LoVo (cell line): Measurements from ENCODE around the gene RAB11FIP4.

Experiments used
- DNase-seq: peaks from one replicate; pipeline ENCODE4 v3.0.0-alpha.2; 2016; ENCODE audit warnings: low spot score

RAB11FIP4 gene

GRCh38 chr17:31488264-31488981 is 96.9 kb downstream of the RAB11FIP4 start:
- peak; percentile 41 for DNase-seq

- no peak for DNase-seq
Observed at GRCh38 chr17:31488982-31489294, 97.5 kb downstream of the RAB11FIP4 start.

GRCh38 chr17:31489295-31490018 is 98.0 kb downstream of the RAB11FIP4 start:
- DNase-seq: peak; percentile 82

GRCh38 chr17:31490019-31490650 is 98.7 kb downstream of the RAB11FIP4 start:
- no peak for DNase-seq

- no peak for DNase-seq
Observed at GRCh38 chr17:31490671-31491375, 99.3 kb downstream of the RAB11FIP4 start.

GRCh38 chr17:31491376-31492131 is 100.1 kb downstream of the RAB11FIP4 start:
- no peak for DNase-seq

GRCh38 chr17:31492206-31492605 is 100.7 kb downstream of the RAB11FIP4 start:
- no peak for DNase-seq

- no peak for DNase-seq
Observed at GRCh38 chr17:31492880-31493655, 101.6 kb downstream of the RAB11FIP4 start.

- no peak for DNase-seq
Observed at GRCh38 chr17:31493656-31494155, 102.2 kb downstream of the RAB11FIP4 start.

GRCh38 chr17:31494259-31495021 is 103.0 kb downstream of the RAB11FIP4 start:
- peak; percentile 20 for DNase-seq

GRCh38 chr17:31495022-31495885 is 103.8 kb downstream of the RAB11FIP4 start:
- peak; percentile 35 for DNase-seq

- DNase-seq: no peak
Observed at GRCh38 chr17:31496097-31496496, 104.6 kb downstream of the RAB11FIP4 start.

GRCh38 chr17:31496601-31497000 is 105.1 kb downstream of the RAB11FIP4 start:
- DNase-seq: no peak

- no peak for DNase-seq
Observed at GRCh38 chr17:31497431-31497830, 106.0 kb downstream of the RAB11FIP4 start.

GRCh38 chr17:31497994-31498826 is 106.7 kb downstream of the RAB11FIP4 start:
- DNase-seq: no peak

- peak; percentile 38 for DNase-seq
Observed at GRCh38 chr17:31499771-31500554, 108.5 kb downstream of the RAB11FIP4 start.

- no peak for DNase-seq
Observed at GRCh38 chr17:31506517-31506916, 115.0 kb downstream of the RAB11FIP4 start.
